ENCODE data around the gene MED25.

GRCh38 chr19:49873129-49873521 is 55.0 kb downstream of the MED25 start:
- TF ChIP-seq CTCF (conservative IDR thresholded peaks at IDR 0.05; ENCODE audit: low read depth, low read length) = no peak
- TF ChIP-seq MXI1 (IDR thresholded peaks at IDR 0.05; ENCODE audit: borderline replicate concordance, low read depth, low read length) = no peak
- TF ChIP-seq POLR2A (IDR thresholded peaks at IDR 0.05; ENCODE audit: low read depth, low read length) = no peak
- no peak for TF ChIP-seq MAFK (IDR thresholded peaks at IDR 0.05; ENCODE audit: low read depth, low read length)
- no peak for TF ChIP-seq USF2 (IDR thresholded peaks at IDR 0.05; ENCODE audit: low read depth, low read length)
- no peak for TF ChIP-seq RAD21 (IDR thresholded peaks at IDR 0.05; ENCODE audit: low read length)
- no peak for TF ChIP-seq RFX5 (IDR thresholded peaks at IDR 0.05; ENCODE audit: low read depth, low read length)
- no peak for TF ChIP-seq CEBPB (IDR thresholded peaks at IDR 0.05; ENCODE audit: low read depth, low read length)

Measured in IMR-90 (cell line).